Trophoblast cell (in vitro differentiated cells and primary cell): Measurements from ENCODE around the gene USP51. TPM values are rescaled to one million over a fixed set of nuclear protein-coding genes. Genes with fewer than 3 reads are reported as not detected.

Experiments used
- DNase-seq, 2 donors: peaks; one replicate each; pipeline ENCODE4 v3.0.0-alpha.2; 2016
- H2AFZ ChIP-seq: 2 replicates; pipeline ENCODE4 v1.6.1; 2013; ENCODE audit warnings: low read length, moderate library complexity, mild to moderate bottlenecking; ENCODE audit not compliant: insufficient read depth, poor library complexity
- H2AK5ac ChIP-seq: 2 replicates; pipeline ENCODE4 v1.6.1; 2013; ENCODE audit warnings: mild to moderate bottlenecking, low read length
- H2BK120ac ChIP-seq: 2 replicates; pipeline ENCODE4 v1.6.1; 2013; ENCODE audit warnings: low read length, mild to moderate bottlenecking, moderate library complexity; ENCODE audit not compliant: insufficient read depth, poor library complexity
- H2BK12ac ChIP-seq: 2 replicates; pipeline ENCODE4 v1.6.1; 2013; ENCODE audit warnings: mild to moderate bottlenecking, low read length, moderate library complexity
- H2BK5ac ChIP-seq: 2 replicates; pipeline ENCODE4 v1.6.1; 2013; ENCODE audit warnings: low read length, low read depth, moderate library complexity, mild to moderate bottlenecking; ENCODE audit not compliant: poor library complexity
- H3K14ac ChIP-seq: 2 replicates; pipeline ENCODE4 v1.6.1; 2013; ENCODE audit warnings: mild to moderate bottlenecking, low read length
- H3K18ac ChIP-seq: 2 replicates; pipeline ENCODE4 v1.6.1; 2013; ENCODE audit warnings: mild to moderate bottlenecking, low read length
- H3K23ac ChIP-seq: 2 replicates; pipeline ENCODE4 v1.6.1; 2013; ENCODE audit warnings: low read length
- H3K27ac ChIP-seq: 2 replicates; pipeline ENCODE4 v1.5.1; 2013; ENCODE audit warnings: low read depth, mild to moderate bottlenecking, inconsistent platforms, low read length, moderate library complexity
- H3K27me3 ChIP-seq: 2 replicates; pipeline ENCODE4 v1.6.1; 2013; ENCODE audit warnings: inconsistent platforms, mild to moderate bottlenecking, low read length, moderate library complexity; ENCODE audit not compliant: insufficient read depth
- H3K36me3 ChIP-seq, 2 experiments: 1 replicate in 1 of 2; 2 replicates in 1 of 2; pipeline ENCODE4 v1.6.1; 2013; ENCODE audit warnings: low read length in 2 of 2, mild to moderate bottlenecking in 2 of 2, moderate library complexity in 1 of 2; ENCODE audit not compliant: insufficient read depth in 2 of 2, control insufficient read depth in 1 of 2
- H3K4ac ChIP-seq: 2 replicates; pipeline ENCODE4 v1.6.1; 2013; ENCODE audit warnings: low read depth, mild to moderate bottlenecking, low read length, moderate library complexity
- H3K4me1 ChIP-seq, 2 experiments: 1 replicate in 1 of 2; 2 replicates in 1 of 2; pipeline ENCODE4 v1.6.1; 2013; ENCODE audit warnings: low read length in 2 of 2, mild to moderate bottlenecking in 2 of 2, moderate library complexity in 1 of 2; ENCODE audit not compliant: insufficient read depth in 2 of 2, control insufficient read depth in 1 of 2
- H3K4me2 ChIP-seq: 2 replicates; pipeline ENCODE4 v1.6.1; 2013; ENCODE audit warnings: inconsistent platforms, mild to moderate bottlenecking, low read length, moderate library complexity
- H3K4me3 ChIP-seq: 2 replicates; pipeline ENCODE4 v1.5.1; 2013; ENCODE audit warnings: mild to moderate bottlenecking, low read depth, low read length, inconsistent platforms
- H3K79me1 ChIP-seq: one replicate; pipeline ENCODE4 v1.6.1; 2013; ENCODE audit warnings: low read length
- H3K79me2 ChIP-seq: 2 replicates; pipeline ENCODE4 v1.6.1; 2013; ENCODE audit warnings: low read length, mild to moderate bottlenecking; ENCODE audit not compliant: control insufficient read depth, insufficient read depth, poor library complexity
- H3K9ac ChIP-seq: 2 replicates; pipeline ENCODE4 v1.6.1; 2013; ENCODE audit warnings: mild to moderate bottlenecking, low read length
- H3K9me3 ChIP-seq: 2 replicates; pipeline ENCODE4 v1.6.1; 2013; ENCODE audit warnings: low read depth, mild to moderate bottlenecking, control low read depth, inconsistent platforms, low read length; ENCODE audit not compliant: insufficient read depth
- H4K12ac ChIP-seq: 2 replicates; pipeline ENCODE4 v1.6.1; 2013; ENCODE audit warnings: low read depth, mild to moderate bottlenecking, low read length, moderate library complexity
- H4K8ac ChIP-seq: 2 replicates; pipeline ENCODE4 v1.6.1; 2013; ENCODE audit warnings: low read depth, mild to moderate bottlenecking, low read length, moderate library complexity
- H4K91ac ChIP-seq: one replicate; pipeline ENCODE4 v1.6.1; 2013; ENCODE audit warnings: low read depth, mild to moderate bottlenecking, low read length, moderate library complexity
- WGBS: extraction: QIAGEN DNeasy Blood & Tissue Kit; methylation state at CpG from one replicate; pipeline ENCODE4 v1.1.7; 2013; ENCODE audit warnings: missing lambda C conversion rate; ENCODE audit not compliant: insufficient read length, insufficient coverage; ENCODE audit errors: extremely low coverage; 5-methylcytosine and 5-hydroxymethylcytosine counted together
- polyA plus RNA-seq: library from polyadenylated mRNA; stranded (reverse); fragments of 200-250 nt; gene quantifications from 2 replicates; pipeline ENCODE4 v1.2.3, GENCODE V29; 2013

Gene USP51
- polyA plus RNA-seq: 3.4 TPM in 2 replicates

DNA sequence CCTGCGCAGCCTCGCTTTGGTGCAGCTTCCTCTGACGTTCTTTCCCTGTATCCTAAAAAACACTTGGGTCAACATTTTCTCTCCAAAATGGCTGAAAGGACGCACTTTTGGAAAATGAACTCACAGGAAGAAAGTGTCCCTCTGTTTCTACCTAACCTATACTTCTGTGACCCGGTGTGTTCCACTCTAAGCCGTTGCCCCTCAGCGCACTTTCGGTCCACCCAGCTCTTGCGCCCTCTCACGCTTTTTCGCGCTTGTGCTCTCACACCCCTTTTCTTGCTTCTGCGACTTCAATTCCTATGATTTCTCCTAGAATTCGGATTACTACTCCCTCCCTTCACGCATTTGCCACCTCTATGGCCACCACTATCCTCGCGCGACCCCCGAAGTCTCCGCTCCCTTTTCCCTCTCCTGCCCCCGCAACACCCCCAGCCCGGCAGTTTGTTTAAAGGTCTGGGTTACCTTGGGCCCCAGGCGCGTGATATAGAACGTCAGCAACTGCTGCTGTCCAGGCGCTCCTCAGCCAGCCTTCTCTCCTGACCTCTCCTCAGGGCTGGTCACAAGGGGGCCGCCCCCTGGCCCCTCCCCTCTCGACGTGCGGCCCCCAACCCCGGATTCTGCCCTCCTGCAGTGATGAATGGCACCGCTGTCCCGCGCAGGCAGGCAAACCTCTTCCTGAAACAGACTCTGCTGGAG lies at the start of gene USP51:
Gene USP51 (minus strand): TSS at position 535 of the 696 bp plus-strand sequence. CDS start 909 bp downstream, outside the sequence.
- H3K4me3 ChIP-seq: peak within 1 kb of the TSS; percentile 76
- peaks cover 4% of the 10 kb centered on the region for H3K79me2 ChIP-seq
- H3K4me2 ChIP-seq: peak within 1 kb of the TSS; percentile 66
- peak in 1 of 2 donors; percentile 60 for DNase-seq
- peak within 1 kb of the TSS; percentile 79 for H3K9ac ChIP-seq
- no peak within 1 kb of the TSS for H3K23ac ChIP-seq
- H2BK120ac ChIP-seq: peak within 1 kb of the TSS; percentile 72
- no peaks in the 10 kb centered on the region for H3K9me3 ChIP-seq
- peak within 1 kb of the TSS; percentile 90 for H4K8ac ChIP-seq
- H4K91ac ChIP-seq: peak within 1 kb of the TSS; percentile 77
- H3K18ac ChIP-seq: peak within 1 kb of the TSS; percentile 90
- peak within 1 kb of the TSS; percentile 71 for H2BK12ac ChIP-seq
- peaks cover 2 to 7% of the 10 kb centered on the region in 2 experiments for H3K36me3 ChIP-seq
- H2AFZ ChIP-seq: peak within 1 kb of the TSS; percentile 90
- H3K27me3 ChIP-seq: no peaks in the 10 kb centered on the region
- no CpG with 5 or more reads among the region's 34 CpGs for WGBS
- H3K79me1 ChIP-seq: peaks cover 18% of the 10 kb centered on the region
- no peak within 1 kb of the TSS for H2AK5ac ChIP-seq
- H2BK5ac ChIP-seq: peak within 1 kb of the TSS; percentile 4
- peak within 1 kb of the TSS; percentile 84 for H3K14ac ChIP-seq
- H3K4me1 ChIP-seq: no peaks in the 10 kb centered on the region
- H4K12ac ChIP-seq: peak within 1 kb of the TSS; percentile 52
- H3K4ac ChIP-seq: peak within 1 kb of the TSS; percentile 79
- peak within 1 kb of the TSS; percentile 82 for H3K27ac ChIP-seq

- Histone ChIP-seq H3K79me1 (no peaks in the 10 kb centered on the region), H3K36me3 (no peaks in the 10 kb centered on the region), H4K8ac (no peak overlapping the region), H3K9me3 (no peaks in the 10 kb centered on the region), H2BK120ac (no peak overlapping the region), H3K4me3 (no peak overlapping the region), H2AK5ac (no peak overlapping the region), H3K79me2 (no peaks in the 10 kb centered on the region), H3K14ac (no peak overlapping the region), H2BK12ac (no peak overlapping the region), H3K9ac (no peak overlapping the region), H3K4me2 (no peak overlapping the region), H4K91ac (no peak overlapping the region), H3K23ac (no peak overlapping the region), H3K27ac (no peak overlapping the region), H4K12ac (no peak overlapping the region), H2AFZ (no peak overlapping the region), H3K4me1 (no peaks in the 10 kb centered on the region), H3K18ac (no peak overlapping the region), H2BK5ac (no peak overlapping the region), H3K4ac (no peak overlapping the region), H3K27me3 (no peaks in the 10 kb centered on the region)
- no peak for DNase-seq
- WGBS: no CpG with 5 or more reads among the region's 3 CpGs
Observed at GRCh38 chrX:55524487-55524886, 34.8 kb upstream of the USP51 start.

- no peak overlapping the region for H3K9ac ChIP-seq
- H3K79me2 ChIP-seq: no peaks in the 10 kb centered on the region
- no peak overlapping the region for H4K91ac ChIP-seq
- no peak overlapping the region for H3K4ac ChIP-seq
- H2BK5ac ChIP-seq: no peak overlapping the region
- no peak overlapping the region for H2AK5ac ChIP-seq
- no peaks in the 10 kb centered on the region for H3K9me3 ChIP-seq
- H3K36me3 ChIP-seq: no peaks in the 10 kb centered on the region
- no peak overlapping the region for H3K23ac ChIP-seq
- no CpG with 5 or more reads among the region's 1 CpG for WGBS
- H2BK12ac ChIP-seq: no peak overlapping the region
- no peak overlapping the region for H3K4me2 ChIP-seq
- H3K4me3 ChIP-seq: no peak overlapping the region
- H3K18ac ChIP-seq: no peak overlapping the region
- no peak overlapping the region for H3K27ac ChIP-seq
- no peaks in the 10 kb centered on the region for H3K4me1 ChIP-seq
- no peak overlapping the region for H2AFZ ChIP-seq
- no peak overlapping the region for H3K14ac ChIP-seq
- no peaks in the 10 kb centered on the region for H3K27me3 ChIP-seq
- H4K12ac ChIP-seq: no peak overlapping the region
- no peak for DNase-seq
- no peak overlapping the region for H2BK120ac ChIP-seq
- H4K8ac ChIP-seq: no peak overlapping the region
- H3K79me1 ChIP-seq: no peaks in the 10 kb centered on the region
Observed at GRCh38 chrX:55523356-55523755, 33.7 kb upstream of the USP51 start.

- Histone ChIP-seq H3K23ac (no peak overlapping the region), H3K4ac (no peak overlapping the region), H3K79me2 (no peaks in the 10 kb centered on the region), H3K4me3 (no peak overlapping the region), H3K4me1 (no peaks in the 10 kb centered on the region), H3K27ac (no peak overlapping the region), H3K14ac (no peak overlapping the region), H2BK12ac (no peak overlapping the region), H2BK120ac (no peak overlapping the region), H2BK5ac (no peak overlapping the region), H4K91ac (no peak overlapping the region), H3K18ac (no peak overlapping the region), H3K9me3 (no peaks in the 10 kb centered on the region), H2AFZ (no peak overlapping the region), H4K12ac (no peak overlapping the region), H3K27me3 (no peaks in the 10 kb centered on the region), H3K36me3 (no peaks in the 10 kb centered on the region), H3K4me2 (no peak overlapping the region), H3K9ac (no peak overlapping the region), H2AK5ac (no peak overlapping the region), H3K79me1 (no peaks in the 10 kb centered on the region), H4K8ac (no peak overlapping the region)
- WGBS: no CpG with 5 or more reads among the region's 17 CpGs
- no peak for DNase-seq
Observed at GRCh38 chrX:55522596-55523276, 33.1 kb upstream of the USP51 start.
